ENCODE measurements around the gene FOXF1.

The FOXF1 gene

GRCh38 chr16:86492267-86492960, 17.9 kb upstream of the FOXF1 start:
- H3K9ac ChIP-seq (ENCODE audit: low read depth in 1 of 2, low read length in 2 of 2), result no peak overlapping the region
- peaks cover 0 to 7% of the 10 kb centered on the region in 2 donors for H3K4me1 ChIP-seq (ENCODE audit: control insufficient read depth in 1 of 2, insufficient read depth in 2 of 2, low read length in 2 of 2)
- no peak overlapping the region for H3K27ac ChIP-seq (ENCODE audit: low read depth, low read length)
- no peaks in the 10 kb centered on the region for H3K36me3 ChIP-seq (ENCODE audit: control insufficient read depth in 1 of 2, insufficient read depth in 2 of 2, low read length in 2 of 2)
- H3K4me3 ChIP-seq (ENCODE audit: low read depth in 1 of 2, low read length in 2 of 2), result no peak overlapping the region
- H3K27me3 ChIP-seq (ENCODE audit: control insufficient read depth in 1 of 2, insufficient read depth in 2 of 2, low read length in 2 of 2), result peaks cover 38 to 53% of the 10 kb centered on the region in 2 donors
- no peaks in the 10 kb centered on the region for H3K9me3 ChIP-seq (ENCODE audit: control insufficient read depth in 1 of 2, low read length in 2 of 2)

GRCh38 chr16:86492961-86493629, 17.2 kb upstream of the FOXF1 start:
- Histone ChIP-seq H3K27me3 (ENCODE audit: control insufficient read depth in 1 of 2, insufficient read depth in 2 of 2, low read length in 2 of 2) (peaks cover 38 to 54% of the 10 kb centered on the region in 2 donors), H3K27ac (ENCODE audit: low read depth, low read length) (no peak overlapping the region)

GRCh38 chr16:86494039-86494564, 16.2 kb upstream of the FOXF1 start:
- Histone ChIP-seq H3K4me1 (ENCODE audit: control insufficient read depth in 1 of 2, insufficient read depth in 2 of 2, low read length in 2 of 2) (peaks cover 0 to 7% of the 10 kb centered on the region in 2 donors), H3K9me3 (ENCODE audit: control insufficient read depth in 1 of 2, low read length in 2 of 2) (no peaks in the 10 kb centered on the region), H3K9ac (ENCODE audit: low read depth in 1 of 2, low read length in 2 of 2) (peak overlapping the region in 1 of 2 donors; percentile 33), H3K4me3 (ENCODE audit: low read depth in 1 of 2, low read length in 2 of 2) (no peak overlapping the region), H3K27ac (ENCODE audit: low read depth, low read length) (peak overlapping the region; percentile 56), H3K36me3 (ENCODE audit: control insufficient read depth in 1 of 2, insufficient read depth in 2 of 2, low read length in 2 of 2) (no peaks in the 10 kb centered on the region), H3K27me3 (ENCODE audit: control insufficient read depth in 1 of 2, insufficient read depth in 2 of 2, low read length in 2 of 2) (peaks cover 40 to 62% of the 10 kb centered on the region in 2 donors)

More at GRCh38 chr16:86492961-86493629, 17.2 kb upstream of the FOXF1 start:
- Histone ChIP-seq H3K9ac (ENCODE audit: low read depth in 1 of 2, low read length in 2 of 2) (no peak overlapping the region), H3K36me3 (ENCODE audit: control insufficient read depth in 1 of 2, insufficient read depth in 2 of 2, low read length in 2 of 2) (no peaks in the 10 kb centered on the region), H3K9me3 (ENCODE audit: control insufficient read depth in 1 of 2, low read length in 2 of 2) (no peaks in the 10 kb centered on the region), H3K4me3 (ENCODE audit: low read depth in 1 of 2, low read length in 2 of 2) (no peak overlapping the region), H3K4me1 (ENCODE audit: control insufficient read depth in 1 of 2, insufficient read depth in 2 of 2, low read length in 2 of 2) (peaks cover 0 to 7% of the 10 kb centered on the region in 2 donors)

GRCh38 chr16:86494565-86495356, 15.6 kb upstream of the FOXF1 start:
- H3K36me3 ChIP-seq (ENCODE audit: control insufficient read depth in 1 of 2, insufficient read depth in 2 of 2, low read length in 2 of 2), result no peaks in the 10 kb centered on the region
- H3K4me1 ChIP-seq (ENCODE audit: control insufficient read depth in 1 of 2, insufficient read depth in 2 of 2, low read length in 2 of 2), result peaks cover 0 to 7% of the 10 kb centered on the region in 2 donors
- peak overlapping the region; percentile 73 for H3K27ac ChIP-seq (ENCODE audit: low read depth, low read length)
- no peak overlapping the region for H3K4me3 ChIP-seq (ENCODE audit: low read depth in 1 of 2, low read length in 2 of 2)
- peak overlapping the region in 1 of 2 donors; percentile 33 for H3K9ac ChIP-seq (ENCODE audit: low read depth in 1 of 2, low read length in 2 of 2)
- H3K27me3 ChIP-seq (ENCODE audit: control insufficient read depth in 1 of 2, insufficient read depth in 2 of 2, low read length in 2 of 2), result peaks cover 44 to 66% of the 10 kb centered on the region in 2 donors
- H3K9me3 ChIP-seq (ENCODE audit: control insufficient read depth in 1 of 2, low read length in 2 of 2), result no peaks in the 10 kb centered on the region

GRCh38 chr16:86495357-86495701, 15.0 kb upstream of the FOXF1 start:
- no peak overlapping the region for H3K4me3 ChIP-seq (ENCODE audit: low read depth in 1 of 2, low read length in 2 of 2)
- H3K9ac ChIP-seq (ENCODE audit: low read depth in 1 of 2, low read length in 2 of 2), result peak overlapping the region in 1 of 2 donors; percentile 39
- no peaks in the 10 kb centered on the region for H3K36me3 ChIP-seq (ENCODE audit: control insufficient read depth in 1 of 2, insufficient read depth in 2 of 2, low read length in 2 of 2)
- no peaks in the 10 kb centered on the region for H3K9me3 ChIP-seq (ENCODE audit: control insufficient read depth in 1 of 2, low read length in 2 of 2)
- peak overlapping the region; percentile 73 for H3K27ac ChIP-seq (ENCODE audit: low read depth, low read length)
- peaks cover 0 to 7% of the 10 kb centered on the region in 2 donors for H3K4me1 ChIP-seq (ENCODE audit: control insufficient read depth in 1 of 2, insufficient read depth in 2 of 2, low read length in 2 of 2)
- peaks cover 44 to 69% of the 10 kb centered on the region in 2 donors for H3K27me3 ChIP-seq (ENCODE audit: control insufficient read depth in 1 of 2, insufficient read depth in 2 of 2, low read length in 2 of 2)

GRCh38 chr16:86495756-86496261, 14.5 kb upstream of the FOXF1 start:
- H3K9me3 ChIP-seq (ENCODE audit: control insufficient read depth in 1 of 2, low read length in 2 of 2), result no peaks in the 10 kb centered on the region
- H3K27me3 ChIP-seq (ENCODE audit: control insufficient read depth in 1 of 2, insufficient read depth in 2 of 2, low read length in 2 of 2), result peaks cover 47 to 74% of the 10 kb centered on the region in 2 donors
- peak overlapping the region in 1 of 2 donors; percentile 15 for H3K4me3 ChIP-seq (ENCODE audit: low read depth in 1 of 2, low read length in 2 of 2)
- H3K27ac ChIP-seq (ENCODE audit: low read depth, low read length), result peak overlapping the region; percentile 73
- H3K9ac ChIP-seq (ENCODE audit: low read depth in 1 of 2, low read length in 2 of 2), result peak overlapping the region; percentile 38 to 39
- no peaks in the 10 kb centered on the region for H3K36me3 ChIP-seq (ENCODE audit: control insufficient read depth in 1 of 2, insufficient read depth in 2 of 2, low read length in 2 of 2)
- H3K4me1 ChIP-seq (ENCODE audit: control insufficient read depth in 1 of 2, insufficient read depth in 2 of 2, low read length in 2 of 2), result peaks cover 0 to 7% of the 10 kb centered on the region in 2 donors

- Histone ChIP-seq H3K36me3 (ENCODE audit: control insufficient read depth in 1 of 2, insufficient read depth in 2 of 2, low read length in 2 of 2) (no peaks in the 10 kb centered on the region), H3K27ac (ENCODE audit: low read depth, low read length) (peak overlapping the region; percentile 73), H3K9me3 (ENCODE audit: control insufficient read depth in 1 of 2, low read length in 2 of 2) (no peaks in the 10 kb centered on the region), H3K4me3 (ENCODE audit: low read depth in 1 of 2, low read length in 2 of 2) (peak overlapping the region in 1 of 2 donors; percentile 15), H3K9ac (ENCODE audit: low read depth in 1 of 2, low read length in 2 of 2) (peak overlapping the region; percentile 38 to 39), H3K27me3 (ENCODE audit: control insufficient read depth in 1 of 2, insufficient read depth in 2 of 2, low read length in 2 of 2) (peaks cover 52 to 78% of the 10 kb centered on the region in 2 donors), H3K4me1 (ENCODE audit: control insufficient read depth in 1 of 2, insufficient read depth in 2 of 2, low read length in 2 of 2) (peaks cover 0 to 7% of the 10 kb centered on the region in 2 donors)
These were observed 13.9 kb upstream of the FOXF1 start for GRCh38 chr16:86496262-86496928.

GRCh38 chr16:86496929-86497461, 13.3 kb upstream of the FOXF1 start:
- no peaks in the 10 kb centered on the region for H3K36me3 ChIP-seq (ENCODE audit: control insufficient read depth in 1 of 2, insufficient read depth in 2 of 2, low read length in 2 of 2)
- H3K4me3 ChIP-seq (ENCODE audit: low read depth in 1 of 2, low read length in 2 of 2), result no peak overlapping the region
- H3K27me3 ChIP-seq (ENCODE audit: control insufficient read depth in 1 of 2, insufficient read depth in 2 of 2, low read length in 2 of 2), result peaks cover 51 to 80% of the 10 kb centered on the region in 2 donors
- H3K9me3 ChIP-seq (ENCODE audit: control insufficient read depth in 1 of 2, low read length in 2 of 2), result no peaks in the 10 kb centered on the region
- peaks cover 0 to 6% of the 10 kb centered on the region in 2 donors for H3K4me1 ChIP-seq (ENCODE audit: control insufficient read depth in 1 of 2, insufficient read depth in 2 of 2, low read length in 2 of 2)
- H3K27ac ChIP-seq (ENCODE audit: low read depth, low read length), result peak overlapping the region; percentile 32
- H3K9ac ChIP-seq (ENCODE audit: low read depth in 1 of 2, low read length in 2 of 2), result no peak overlapping the region

GRCh38 chr16:86497551-86498021, 12.7 kb upstream of the FOXF1 start:
- H3K4me1 ChIP-seq (ENCODE audit: control insufficient read depth in 1 of 2, insufficient read depth in 2 of 2, low read length in 2 of 2), result no peaks in the 10 kb centered on the region
- no peak overlapping the region for H3K9ac ChIP-seq (ENCODE audit: low read depth in 1 of 2, low read length in 2 of 2)
- no peak overlapping the region for H3K4me3 ChIP-seq (ENCODE audit: low read depth in 1 of 2, low read length in 2 of 2)
- no peaks in the 10 kb centered on the region for H3K9me3 ChIP-seq (ENCODE audit: control insufficient read depth in 1 of 2, low read length in 2 of 2)
- peaks cover 53 to 81% of the 10 kb centered on the region in 2 donors for H3K27me3 ChIP-seq (ENCODE audit: control insufficient read depth in 1 of 2, insufficient read depth in 2 of 2, low read length in 2 of 2)
- no peaks in the 10 kb centered on the region for H3K36me3 ChIP-seq (ENCODE audit: control insufficient read depth in 1 of 2, insufficient read depth in 2 of 2, low read length in 2 of 2)
- H3K27ac ChIP-seq (ENCODE audit: low read depth, low read length), result peak overlapping the region; percentile 56
